GM21360 (cell line): ENCODE data around the gene OPRM1.
"Not testable (repeated sequence)": the region's sequence is repeated elsewhere in the genome, so short reads cannot be mapped to it uniquely, and the experiment has no call there.

Experiments
- ATAC-seq: cut with Tn5 transposase; IDR thresholded peaks from one replicate; pipeline ENCODE4 v1.9.1; 2021; ENCODE audit warnings: mild to moderate bottlenecking, moderate library complexity; ENCODE audit not compliant: unreplicated experiment

OPRM1 gene

GRCh38 chr6:154234019-154234772 is 195.2 kb downstream of the OPRM1 start:
- peak; percentile 53 for ATAC-seq

DNA sequence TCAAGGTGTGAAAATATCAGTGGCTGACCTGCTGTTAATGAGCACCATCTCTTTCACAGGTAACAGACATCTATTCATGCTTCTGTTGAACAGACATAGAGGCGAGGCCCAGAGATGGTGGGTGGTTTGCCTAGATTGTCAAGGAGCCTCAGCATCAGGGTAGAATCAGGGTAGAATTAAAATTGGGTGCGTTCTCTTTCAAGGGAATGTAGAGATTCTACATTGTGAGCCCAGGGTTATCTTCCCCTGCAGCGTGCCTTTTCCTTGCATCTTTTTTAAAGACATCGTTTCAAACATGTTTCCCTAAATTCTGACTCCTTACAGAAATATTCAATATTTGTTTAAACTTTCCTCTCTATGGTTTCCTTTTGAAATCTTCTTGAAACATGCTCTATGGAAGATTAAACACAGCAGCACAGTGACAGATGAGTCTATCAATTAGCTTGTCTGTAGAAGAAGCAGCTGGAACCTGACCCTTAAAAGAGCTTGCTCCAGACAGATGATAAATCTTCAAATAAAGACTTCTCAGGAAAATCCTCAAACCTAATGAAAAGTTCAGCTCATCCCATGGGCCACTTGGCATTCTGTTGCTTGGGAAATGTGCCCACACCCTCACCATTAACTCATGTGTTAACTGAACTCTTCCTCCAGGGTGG is 197.7 kb downstream of the OPRM1 start:
- ATAC-seq: no peak

DNA sequence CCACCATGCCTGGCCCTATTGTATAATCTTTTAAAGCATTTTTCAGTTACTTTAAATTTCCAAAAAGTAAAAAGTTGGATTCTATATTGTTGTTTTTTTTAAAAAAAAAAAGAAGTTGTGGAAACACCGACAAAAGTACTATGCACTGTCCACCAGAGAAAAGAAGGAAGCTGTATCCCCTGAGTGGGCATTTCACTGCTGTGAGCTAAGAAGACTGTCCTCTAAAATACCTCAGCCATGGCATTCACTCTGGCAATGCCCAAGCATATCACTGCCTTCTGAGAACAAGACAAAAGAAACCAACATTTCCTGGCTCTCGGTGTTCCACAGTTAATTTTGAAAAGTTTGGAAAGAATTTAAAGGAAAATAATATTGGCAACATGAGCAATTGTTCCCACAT is 199.8 kb downstream of the OPRM1 start:
- no peak for ATAC-seq

DNA sequence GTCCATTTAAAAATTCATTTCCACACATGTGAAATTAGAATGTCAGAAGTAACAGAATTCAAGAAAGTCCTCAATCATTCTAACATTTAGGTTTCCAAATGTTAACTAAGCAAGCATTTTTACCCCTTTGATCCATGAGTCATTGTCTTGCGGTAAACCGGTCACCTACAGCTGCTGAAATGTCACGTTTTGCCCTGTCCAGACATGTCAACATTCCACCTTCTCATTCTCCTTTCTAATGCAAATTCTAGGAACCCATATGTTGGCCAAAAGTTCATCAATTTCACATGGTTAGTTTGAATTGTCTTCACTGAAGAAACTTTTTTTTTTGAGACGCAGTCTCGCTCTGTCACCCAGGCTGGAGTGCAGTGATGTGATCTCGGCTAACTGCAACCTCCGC is 200.4 kb downstream of the OPRM1 start:
- no peak for ATAC-seq

DNA sequence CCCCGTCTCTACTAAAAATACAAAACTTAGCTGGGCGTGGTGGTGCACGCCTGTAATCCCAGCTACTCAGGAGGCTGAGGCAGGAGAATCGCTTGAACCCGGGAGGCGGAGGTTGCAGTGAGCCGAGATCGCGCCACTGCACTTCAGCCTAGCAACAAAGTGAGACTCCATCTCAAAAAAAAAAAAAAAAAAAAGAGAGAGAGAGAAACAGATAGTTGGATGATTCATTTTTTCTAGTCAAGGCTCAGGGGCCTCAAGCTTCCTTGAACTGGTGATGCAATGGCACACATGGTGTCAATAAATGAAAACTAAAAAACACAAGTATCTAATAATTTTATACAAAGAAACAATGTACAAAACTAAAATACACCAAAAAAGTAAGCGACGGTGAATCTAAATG is 202.0 kb downstream of the OPRM1 start:
- ATAC-seq: not testable (repeated sequence)

DNA sequence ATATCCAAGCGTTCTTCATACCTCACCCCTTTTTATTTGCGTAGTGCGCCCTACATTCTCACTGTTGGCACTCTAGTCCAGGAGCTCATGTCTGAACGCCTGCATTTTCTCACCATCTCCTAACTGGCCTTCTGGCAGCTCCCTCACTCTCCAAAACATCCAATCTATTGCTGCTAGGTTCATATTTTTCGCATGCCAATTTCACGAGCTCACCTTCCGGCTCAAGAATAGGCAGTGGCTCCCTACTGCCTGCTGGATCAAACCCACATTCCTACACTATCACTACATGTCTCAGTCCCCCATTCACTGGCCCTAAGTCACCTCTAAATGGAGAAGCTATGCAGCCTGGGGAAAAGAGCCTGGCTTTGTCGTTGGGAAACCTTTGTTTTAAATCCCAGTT is 202.5 kb downstream of the OPRM1 start:
- no peak for ATAC-seq

- no peak for ATAC-seq
These were observed 203.7 kb downstream of the OPRM1 start for GRCh38 chr6:154242617-154243357.

DNA sequence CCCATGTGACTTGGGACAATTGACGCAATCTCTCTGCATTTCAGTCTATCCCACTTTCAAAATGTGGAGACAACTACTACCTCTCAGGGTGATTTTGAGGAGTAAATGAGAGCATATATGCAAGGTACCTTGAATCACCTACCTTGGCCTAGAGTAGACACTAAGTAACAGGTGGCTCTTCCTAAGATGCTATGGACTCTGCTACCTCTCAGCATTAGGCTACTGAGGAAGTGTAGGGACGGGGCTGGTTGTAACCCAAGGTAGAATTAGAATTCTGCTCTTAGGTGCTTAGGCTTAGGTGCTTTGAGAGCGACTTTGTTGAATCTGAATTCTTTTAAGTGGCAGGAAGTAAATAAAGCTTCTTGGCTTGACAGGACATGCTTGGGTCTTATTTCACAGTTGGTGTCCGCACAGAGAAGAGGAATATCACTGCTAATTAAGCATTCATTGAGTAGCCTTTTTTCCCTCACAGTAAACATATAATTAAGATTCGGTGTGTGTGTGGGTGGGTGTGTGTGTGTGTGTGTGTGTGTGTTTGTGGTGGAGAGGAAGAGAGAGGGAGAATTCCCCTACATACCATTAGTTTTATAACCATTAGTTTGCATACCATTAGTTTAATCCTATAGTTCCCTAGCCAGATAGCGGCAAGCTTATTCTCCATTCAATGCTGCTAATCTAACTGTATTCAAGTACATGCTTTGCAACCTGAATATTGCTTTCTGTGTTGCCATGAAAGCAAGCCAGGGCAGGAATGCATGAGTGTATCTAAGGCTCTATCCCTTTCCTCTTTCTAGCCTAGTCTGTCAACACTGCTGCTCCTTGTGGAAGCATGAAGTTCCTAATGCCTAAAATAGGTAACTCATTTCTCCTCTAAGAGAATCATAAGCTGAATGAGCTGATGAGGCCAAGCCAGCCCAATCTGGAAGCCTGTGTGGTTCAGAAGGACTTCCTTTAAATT is 205.0 kb downstream of the OPRM1 start:
- no peak for ATAC-seq

GRCh38 chr6:154245506-154245905 is 206.5 kb downstream of the OPRM1 start:
- ATAC-seq: no peak

DNA sequence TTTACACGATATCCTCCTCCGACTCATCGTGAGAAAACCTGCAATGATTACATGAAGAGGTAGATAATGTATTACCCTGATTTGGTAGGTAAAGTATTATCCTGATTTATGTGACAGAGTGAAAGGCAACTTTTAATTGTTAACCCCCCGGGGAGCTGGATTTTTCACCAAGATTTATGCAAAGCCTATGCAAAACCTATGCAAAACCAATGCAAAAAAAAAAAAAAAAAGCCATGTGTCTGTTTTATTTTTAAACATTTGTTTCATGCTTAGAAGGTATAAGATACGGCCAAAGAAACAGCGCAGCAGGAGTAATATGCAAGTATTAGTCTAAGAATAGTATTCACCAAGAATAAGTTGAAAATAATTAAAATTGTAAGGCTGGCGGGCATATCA is 207.7 kb downstream of the OPRM1 start:
- no peak for ATAC-seq

GRCh38 chr6:154247119-154247861 is 208.2 kb downstream of the OPRM1 start:
- peak; percentile 42 for ATAC-seq

- ATAC-seq: peak; percentile 79
These were observed 210.7 kb downstream of the OPRM1 start for GRCh38 chr6:154249499-154250298.

DNA sequence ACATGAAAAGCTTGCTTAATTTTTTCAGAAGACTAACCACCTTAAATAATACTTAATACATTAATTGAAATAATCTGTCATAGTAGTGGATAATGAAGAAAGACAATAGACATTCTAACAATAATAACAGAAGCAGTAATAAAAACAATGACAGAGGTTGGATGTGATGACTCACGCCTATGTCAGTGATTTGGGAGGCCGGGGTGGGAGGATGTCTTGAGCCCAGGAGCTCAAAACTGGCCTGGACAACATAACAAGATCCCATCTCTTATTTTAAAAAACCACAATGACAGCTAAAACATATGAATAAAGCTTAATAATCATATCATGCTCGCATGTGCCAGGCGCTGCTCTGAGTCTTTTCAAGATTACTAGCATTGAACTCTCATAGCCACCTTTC is 212.1 kb downstream of the OPRM1 start:
- no peak for ATAC-seq

DNA sequence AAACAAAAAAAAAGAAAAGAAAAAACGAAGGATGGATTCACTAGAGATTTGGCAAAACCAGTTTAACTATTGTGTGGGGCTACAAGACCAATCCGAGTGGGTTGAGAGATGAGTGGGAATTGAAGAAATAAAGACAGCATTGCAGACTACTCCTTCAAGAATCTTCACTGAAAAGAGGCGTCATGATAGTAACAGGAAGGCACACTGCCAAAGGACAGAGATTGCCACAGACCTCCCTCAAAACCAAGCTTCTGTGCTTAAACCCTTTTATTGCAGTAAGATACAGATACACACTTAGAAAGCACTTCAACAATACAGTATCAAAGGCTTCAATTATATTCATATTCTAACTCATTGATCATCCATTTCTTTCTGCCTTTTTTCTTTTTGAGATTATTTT is 213.6 kb downstream of the OPRM1 start:
- ATAC-seq: no peak

DNA sequence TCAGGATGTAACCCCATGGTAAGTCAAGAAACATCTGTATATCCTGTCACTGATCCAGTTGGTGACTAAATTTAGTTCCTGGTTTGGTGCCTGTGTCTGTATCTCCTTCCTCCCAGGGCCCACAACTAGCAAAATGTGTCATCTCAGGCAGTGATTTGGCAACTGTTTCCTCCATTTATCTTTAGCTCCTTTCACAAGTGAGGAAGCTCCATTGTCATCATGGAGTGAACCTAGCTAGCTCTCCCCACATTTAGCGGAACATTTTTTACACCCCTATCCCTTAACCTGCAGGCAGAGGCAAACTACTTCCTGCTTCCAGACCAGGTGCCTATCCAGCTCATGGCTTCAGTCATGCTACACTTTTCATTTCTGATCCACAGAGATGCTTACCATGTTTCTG is 218.0 kb downstream of the OPRM1 start:
- no peak for ATAC-seq

- ATAC-seq: peak; percentile 86
These were observed 219.2 kb downstream of the OPRM1 start for GRCh38 chr6:154258064-154258757.

GRCh38 chr6:154261688-154262397 is 222.8 kb downstream of the OPRM1 start:
- peak; percentile 34 for ATAC-seq

GRCh38 chr6:154266560-154267099 is 227.6 kb downstream of the OPRM1 start:
- no peak for ATAC-seq
